ENCODE data around the gene MIF. TPM values are rescaled to one million over a fixed set of nuclear protein-coding genes. Genes with fewer than 3 reads are reported as not detected.
"Not testable (repeated sequence)": the region's sequence is repeated elsewhere in the genome, so short reads cannot be mapped to it uniquely, and the experiment has no call there.

The MIF gene
- total RNA-seq, 2 donors from 2014 or later, result 1,250 to 1,556 TPM

DNA sequence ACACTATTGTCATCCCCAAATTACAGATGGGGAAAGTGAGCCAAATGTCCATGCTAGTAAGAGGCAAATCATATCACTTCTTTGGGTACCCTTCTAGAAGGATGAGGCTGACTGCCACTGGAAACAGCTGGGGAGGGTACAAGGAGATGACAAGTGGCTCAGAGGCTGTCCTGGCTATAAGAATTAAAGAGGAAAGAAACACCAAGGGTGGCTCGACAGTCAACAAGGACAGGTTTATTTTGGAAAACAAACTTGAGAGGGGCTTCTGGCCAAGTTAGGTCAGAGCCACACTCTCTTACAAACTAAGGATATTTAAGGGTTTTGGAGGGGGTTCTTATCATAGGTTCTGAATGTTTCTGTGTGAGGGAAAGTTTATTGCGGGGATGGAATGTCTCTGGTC is 2.1 kb upstream of the MIF start:
- Mint-ChIP-seq H3K27me3 (no peaks in the 10 kb centered on the region), H3K36me3 (ENCODE audit: low read depth) (peaks cover 36% of the 10 kb centered on the region), H3K9me3 (no peaks in the 10 kb centered on the region), H3K27ac (peak overlapping the region; percentile 98), H3K4me3 (peak overlapping the region; percentile 97), H3K4me1 (peaks cover 8% of the 10 kb centered on the region)
- no peak for ATAC-seq (replicated peaks)

DNA sequence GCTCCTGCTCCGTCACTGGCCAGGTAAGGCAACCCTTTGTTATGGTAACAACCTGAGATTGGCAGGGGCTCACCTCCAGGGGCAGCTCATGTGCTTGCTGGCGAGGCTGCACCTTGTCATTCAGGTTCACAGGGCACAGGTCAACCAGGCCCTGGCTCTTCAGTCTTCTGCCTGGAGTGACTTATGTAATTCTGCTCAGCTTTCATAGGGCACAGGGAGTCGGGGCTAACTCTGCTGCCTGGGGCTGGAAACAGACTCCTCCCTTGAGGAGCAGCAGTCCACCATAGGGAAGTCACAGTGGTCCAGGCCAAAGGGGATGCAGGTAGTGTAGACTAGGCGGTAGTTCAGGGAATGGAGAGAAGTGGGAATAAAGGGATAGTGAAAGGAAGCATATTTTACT is 1.5 kb upstream of the MIF start:
- Mint-ChIP-seq H3K4me3 (peak overlapping the region; percentile 97), H3K27me3 (no peaks in the 10 kb centered on the region), H3K9me3 (no peaks in the 10 kb centered on the region), H3K27ac (peak overlapping the region; percentile 98), H3K36me3 (ENCODE audit: low read depth) (peaks cover 42% of the 10 kb centered on the region), H3K4me1 (peaks cover 10% of the 10 kb centered on the region)
- no peak for ATAC-seq (replicated peaks)

DNA sequence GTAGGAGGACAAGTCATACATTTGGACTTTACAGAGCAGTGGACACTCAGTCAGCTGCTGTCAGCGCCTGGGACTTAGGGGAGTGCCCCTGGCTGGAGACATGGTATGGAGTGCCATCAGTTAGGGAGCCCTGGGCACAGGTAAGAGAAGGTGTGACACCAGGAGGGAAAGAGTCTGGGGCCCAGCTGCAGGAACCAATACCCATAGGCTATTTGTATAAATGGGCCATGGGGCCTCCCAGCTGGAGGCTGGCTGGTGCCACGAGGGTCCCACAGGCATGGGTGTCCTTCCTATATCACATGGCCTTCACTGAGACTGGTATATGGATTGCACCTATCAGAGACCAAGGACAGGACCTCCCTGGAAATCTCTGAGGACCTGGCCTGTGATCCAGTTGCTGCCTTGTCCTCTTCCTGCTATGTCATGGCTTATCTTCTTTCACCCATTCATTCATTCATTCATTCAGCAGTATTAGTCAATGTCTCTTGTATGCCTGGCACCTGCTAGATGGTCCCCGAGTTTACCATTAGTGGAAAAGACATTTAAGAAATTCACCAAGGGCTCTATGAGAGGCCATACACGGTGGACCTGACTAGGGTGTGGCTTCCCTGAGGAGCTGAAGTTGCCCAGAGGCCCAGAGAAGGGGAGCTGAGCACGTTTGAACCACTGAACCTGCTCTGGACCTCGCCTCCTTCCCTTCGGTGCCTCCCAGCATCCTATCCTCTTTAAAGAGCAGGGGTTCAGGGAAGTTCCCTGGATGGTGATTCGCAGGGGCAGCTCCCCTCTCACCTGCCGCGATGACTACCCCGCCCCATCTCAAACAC is 850 bp upstream of the MIF start:
- ATAC-seq (replicated peaks), result no peak
- Mint-ChIP-seq H3K9me3 (no peaks in the 10 kb centered on the region), H3K4me1 (peaks cover 10% of the 10 kb centered on the region), H3K27me3 (no peaks in the 10 kb centered on the region), H3K4me3 (peak overlapping the region; percentile 97), H3K27ac (peak overlapping the region; percentile 98), H3K36me3 (ENCODE audit: low read depth) (peaks cover 45% of the 10 kb centered on the region)

DNA sequence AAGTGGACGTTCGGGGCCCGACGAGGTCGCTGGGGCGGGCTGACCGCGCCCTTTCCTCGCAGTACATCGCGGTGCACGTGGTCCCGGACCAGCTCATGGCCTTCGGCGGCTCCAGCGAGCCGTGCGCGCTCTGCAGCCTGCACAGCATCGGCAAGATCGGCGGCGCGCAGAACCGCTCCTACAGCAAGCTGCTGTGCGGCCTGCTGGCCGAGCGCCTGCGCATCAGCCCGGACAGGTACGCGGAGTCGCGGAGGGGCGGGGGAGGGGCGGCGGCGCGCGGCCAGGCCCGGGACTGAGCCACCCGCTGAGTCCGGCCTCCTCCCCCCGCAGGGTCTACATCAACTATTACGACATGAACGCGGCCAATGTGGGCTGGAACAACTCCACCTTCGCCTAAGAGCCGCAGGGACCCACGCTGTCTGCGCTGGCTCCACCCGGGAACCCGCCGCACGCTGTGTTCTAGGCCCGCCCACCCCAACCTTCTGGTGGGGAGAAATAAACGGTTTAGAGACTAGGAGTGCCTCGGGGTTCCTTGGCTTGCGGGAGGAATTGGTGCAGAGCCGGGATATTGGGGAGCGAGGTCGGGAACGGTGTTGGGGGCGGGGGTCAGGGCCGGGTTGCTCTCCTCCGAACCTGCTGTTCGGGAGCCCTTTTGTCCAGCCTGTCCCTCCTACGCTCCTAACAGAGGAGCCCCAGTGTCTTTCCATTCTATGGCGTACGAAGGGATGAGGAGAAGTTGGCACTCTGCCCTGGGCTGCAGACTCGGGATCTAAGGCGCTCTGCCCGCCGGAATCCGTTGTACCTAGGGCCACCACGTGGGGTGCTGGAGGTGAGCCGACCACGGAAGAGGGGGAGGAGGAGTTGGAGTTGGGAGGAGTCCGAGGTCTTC is 771 bp downstream of the MIF start:
- H3K27ac Mint-ChIP-seq, result peak overlapping the region; percentile 98
- peak; percentile 53 for ATAC-seq (replicated peaks)
- H3K27me3 Mint-ChIP-seq, result no peaks in the 10 kb centered on the region
- H3K4me3 Mint-ChIP-seq, result peak overlapping the region; percentile 97
- peaks cover 53% of the 10 kb centered on the region for H3K36me3 Mint-ChIP-seq (ENCODE audit: low read depth)
- H3K9me3 Mint-ChIP-seq, result no peaks in the 10 kb centered on the region
- peaks cover 10% of the 10 kb centered on the region for H3K4me1 Mint-ChIP-seq

DNA sequence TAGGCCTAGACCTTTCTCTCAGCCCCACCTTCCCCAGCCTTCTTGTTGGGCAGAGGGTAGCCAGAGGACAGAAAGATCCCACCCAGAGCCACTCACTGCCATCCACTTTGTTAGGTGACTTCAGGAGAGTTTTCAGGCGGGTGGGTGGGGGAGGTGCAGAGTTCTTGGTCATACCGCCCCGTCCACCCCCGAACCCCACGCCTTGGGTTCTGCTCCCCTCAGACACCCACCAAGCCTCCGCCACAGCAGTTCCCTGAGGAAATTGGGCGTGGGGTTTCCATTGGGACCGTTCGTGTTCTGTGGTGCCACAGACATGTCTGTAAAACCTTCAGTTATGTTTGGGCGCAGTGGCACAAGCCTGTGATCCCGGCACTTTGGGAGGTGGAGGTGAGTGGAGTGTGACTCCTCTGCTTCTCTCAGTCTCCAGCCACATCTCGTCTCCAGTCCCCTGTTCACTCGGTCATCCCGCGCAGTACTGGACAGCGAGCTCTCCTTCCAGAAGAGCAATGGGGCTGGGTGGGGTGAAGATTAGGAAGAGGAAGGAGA is 1.5 kb downstream of the MIF start:
- Mint-ChIP-seq H3K27me3 (no peaks in the 10 kb centered on the region), H3K4me1 (peaks cover 10% of the 10 kb centered on the region), H3K27ac (peak overlapping the region; percentile 98), H3K4me3 (peak overlapping the region; percentile 97), H3K9me3 (no peaks in the 10 kb centered on the region), H3K36me3 (ENCODE audit: low read depth) (peaks cover 53% of the 10 kb centered on the region)
- no peak for ATAC-seq (replicated peaks)

DNA sequence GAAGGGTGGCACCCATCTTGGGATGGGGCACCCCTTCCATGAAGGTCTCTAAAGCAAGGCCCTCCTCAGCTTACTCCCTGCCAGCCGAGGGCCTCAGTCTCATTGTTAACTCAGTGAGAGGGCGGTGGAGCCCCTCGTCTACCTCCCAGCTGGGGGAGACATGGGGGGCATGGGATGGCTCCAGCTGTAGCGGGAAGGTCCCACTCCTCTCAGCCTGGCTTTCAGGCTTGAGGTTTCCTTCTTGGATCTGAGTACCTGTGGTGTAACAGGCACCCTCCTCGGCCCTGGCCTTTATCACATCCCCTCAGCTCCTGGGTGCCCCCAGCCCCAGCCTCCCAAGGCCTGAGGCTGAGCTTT is 2.0 kb downstream of the MIF start:
- Mint-ChIP-seq H3K4me1 (peaks cover 10% of the 10 kb centered on the region), H3K4me3 (peak overlapping the region; percentile 97), H3K27me3 (no peaks in the 10 kb centered on the region), H3K9me3 (no peaks in the 10 kb centered on the region), H3K27ac (peak overlapping the region; percentile 98), H3K36me3 (ENCODE audit: low read depth) (peaks cover 53% of the 10 kb centered on the region)
- ATAC-seq (replicated peaks), result no peak

DNA sequence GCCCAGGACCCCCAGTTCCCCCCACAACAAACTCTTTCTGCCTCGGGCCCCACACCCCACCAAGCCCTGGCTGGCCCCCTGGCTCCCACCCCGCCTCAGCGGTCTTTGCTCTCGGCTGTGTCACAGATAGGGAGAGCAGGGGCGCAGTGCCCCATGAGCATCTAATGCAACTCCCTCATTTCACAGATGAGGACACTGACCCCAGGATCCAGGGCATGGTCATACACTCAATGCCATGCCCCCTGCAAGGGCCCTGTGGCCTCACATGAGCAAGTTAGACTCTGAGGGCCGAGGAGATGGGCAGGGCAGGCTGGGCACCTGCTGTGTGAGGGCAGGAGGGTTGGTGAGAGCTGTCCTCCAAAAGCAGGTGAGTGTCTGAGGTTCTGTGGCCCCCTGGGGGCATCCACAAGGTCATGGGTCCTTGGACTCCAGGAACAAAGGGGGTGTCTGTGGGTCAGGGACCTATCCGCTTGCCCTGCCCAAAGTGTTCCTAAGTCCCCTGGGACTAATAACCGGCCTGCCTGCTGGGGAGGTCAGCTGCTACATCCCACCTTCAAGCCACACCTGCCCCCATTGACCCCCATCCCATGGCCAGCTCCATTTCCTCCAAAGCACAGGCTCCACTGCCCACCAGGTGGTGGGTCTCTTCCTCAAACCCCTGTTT is 2.5 kb downstream of the MIF start:
- no peak for ATAC-seq (replicated peaks)
- peak overlapping the region; percentile 58 for H3K27ac Mint-ChIP-seq
- H3K4me3 Mint-ChIP-seq, result peak overlapping the region; percentile 97
- H3K9me3 Mint-ChIP-seq, result no peaks in the 10 kb centered on the region
- H3K36me3 Mint-ChIP-seq (ENCODE audit: low read depth), result peaks cover 53% of the 10 kb centered on the region
- H3K27me3 Mint-ChIP-seq, result no peaks in the 10 kb centered on the region
- H3K4me1 Mint-ChIP-seq, result peaks cover 10% of the 10 kb centered on the region

DNA sequence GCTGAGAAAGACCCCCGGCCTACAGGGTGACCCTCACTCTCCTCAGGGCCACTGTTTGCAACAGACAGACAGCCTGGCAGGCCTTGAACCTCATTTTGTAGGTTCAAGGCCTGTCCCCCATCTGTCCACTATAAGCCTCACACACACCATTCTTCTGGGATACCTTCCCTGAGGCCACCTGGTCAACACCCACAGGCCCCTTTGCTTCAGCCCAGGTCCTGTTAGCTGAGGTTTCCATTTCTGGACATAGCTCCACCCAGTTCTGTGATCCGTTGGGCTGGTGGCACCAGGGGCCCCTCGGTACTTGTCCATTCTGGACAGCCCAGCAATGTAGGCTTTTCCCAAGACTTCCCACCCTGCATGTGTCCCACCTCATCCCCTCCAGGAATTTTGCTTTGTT is 3.1 kb downstream of the MIF start:
- no peaks in the 10 kb centered on the region for H3K9me3 Mint-ChIP-seq
- no peak for ATAC-seq (replicated peaks)
- H3K4me3 Mint-ChIP-seq, result peak overlapping the region; percentile 97
- no peaks in the 10 kb centered on the region for H3K27me3 Mint-ChIP-seq
- peaks cover 53% of the 10 kb centered on the region for H3K36me3 Mint-ChIP-seq (ENCODE audit: low read depth)
- H3K4me1 Mint-ChIP-seq, result peaks cover 10% of the 10 kb centered on the region
- no peak overlapping the region for H3K27ac Mint-ChIP-seq

DNA sequence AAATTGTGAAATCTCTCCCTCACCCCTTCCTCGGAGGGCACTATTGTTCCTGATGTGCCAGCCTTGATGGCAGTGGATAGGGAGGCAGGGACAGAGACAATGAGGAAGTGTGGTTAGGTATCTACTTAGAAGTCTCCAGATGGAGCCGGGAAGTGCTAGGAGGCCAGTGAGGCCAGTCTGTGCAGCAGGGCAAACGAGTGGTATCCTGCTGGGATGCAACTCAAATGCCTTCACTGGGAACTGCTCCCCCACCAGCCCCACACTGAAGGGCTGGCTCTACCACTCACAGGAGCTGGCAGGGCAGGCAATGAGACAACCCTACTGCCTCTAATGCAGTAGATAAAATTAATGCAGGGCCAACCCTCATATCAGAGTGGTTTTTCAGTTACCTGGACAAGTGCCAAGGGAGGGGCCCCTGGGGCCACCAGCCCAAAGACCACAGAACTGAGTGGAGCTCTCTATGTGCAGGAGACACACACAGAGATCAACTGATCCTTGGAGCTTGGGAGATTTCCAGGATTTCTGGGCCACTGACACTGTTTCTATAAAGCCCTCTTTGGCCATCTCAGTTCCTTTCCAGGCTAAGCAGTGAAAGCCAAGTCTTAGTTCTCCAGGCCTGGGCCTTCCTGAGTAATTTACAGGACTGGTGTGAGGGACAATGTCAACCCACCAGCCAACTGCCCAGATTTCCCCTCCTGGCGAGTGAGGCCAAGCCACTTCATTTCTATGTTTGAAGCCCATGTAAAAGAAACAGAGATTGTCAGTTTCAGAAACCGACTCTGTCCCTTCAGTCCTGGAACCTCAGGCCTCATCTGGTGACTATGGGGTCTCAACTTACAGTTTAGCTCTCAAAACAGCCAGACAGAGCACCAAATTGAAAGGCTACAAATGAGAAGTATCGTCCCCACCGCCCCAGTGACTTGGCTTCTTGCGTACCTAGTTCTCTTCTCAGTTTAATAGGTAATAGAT is 4.1 kb downstream of the MIF start:
- H3K27me3 Mint-ChIP-seq, result no peaks in the 10 kb centered on the region
- H3K4me3 Mint-ChIP-seq, result no peak overlapping the region
- H3K36me3 Mint-ChIP-seq (ENCODE audit: low read depth), result peaks cover 53% of the 10 kb centered on the region
- H3K27ac Mint-ChIP-seq, result no peak overlapping the region
- H3K9me3 Mint-ChIP-seq, result no peaks in the 10 kb centered on the region
- no peak for ATAC-seq (replicated peaks)
- peaks cover 4% of the 10 kb centered on the region for H3K4me1 Mint-ChIP-seq

DNA sequence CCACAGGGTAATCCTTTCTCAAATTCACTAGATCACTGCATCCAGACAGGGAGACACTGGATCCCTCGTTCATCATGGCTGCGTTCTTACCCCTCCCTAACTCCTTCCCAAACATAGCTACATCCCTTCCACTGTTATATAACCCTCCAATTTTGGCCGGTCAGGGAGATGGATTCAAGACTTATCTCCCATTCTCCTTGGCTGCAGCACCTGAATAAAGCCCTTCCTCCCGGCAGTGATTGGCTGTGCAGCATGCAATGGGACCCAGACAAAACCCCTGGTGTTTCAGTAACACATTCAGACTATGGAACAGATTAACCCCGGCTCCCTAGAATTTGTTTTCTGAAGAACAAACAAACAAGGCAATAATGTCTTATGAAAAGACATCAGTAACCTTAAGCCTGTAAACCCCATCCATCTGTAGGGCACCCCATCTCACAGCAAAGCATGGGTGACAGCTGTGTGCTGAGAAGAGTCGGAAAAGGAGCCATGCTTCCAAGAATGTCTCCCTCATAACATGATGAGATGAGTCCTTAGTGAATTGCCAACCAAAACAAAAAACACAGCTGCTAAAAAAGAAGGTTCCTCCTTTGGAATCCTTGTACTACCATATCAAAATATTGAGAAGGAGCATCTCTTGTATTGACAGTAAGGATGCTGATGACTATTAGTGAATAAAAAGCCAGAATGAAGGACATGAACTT is 5.0 kb downstream of the MIF start:
- Mint-ChIP-seq H3K9me3 (no peaks in the 10 kb centered on the region), H3K27me3 (peaks cover under 1% of the 10 kb centered on the region), H3K4me1 (peaks cover 4% of the 10 kb centered on the region), H3K27ac (no peak overlapping the region), H3K36me3 (ENCODE audit: low read depth) (peaks cover 47% of the 10 kb centered on the region), H3K4me3 (no peak overlapping the region)
- no peak for ATAC-seq (replicated peaks)

DNA sequence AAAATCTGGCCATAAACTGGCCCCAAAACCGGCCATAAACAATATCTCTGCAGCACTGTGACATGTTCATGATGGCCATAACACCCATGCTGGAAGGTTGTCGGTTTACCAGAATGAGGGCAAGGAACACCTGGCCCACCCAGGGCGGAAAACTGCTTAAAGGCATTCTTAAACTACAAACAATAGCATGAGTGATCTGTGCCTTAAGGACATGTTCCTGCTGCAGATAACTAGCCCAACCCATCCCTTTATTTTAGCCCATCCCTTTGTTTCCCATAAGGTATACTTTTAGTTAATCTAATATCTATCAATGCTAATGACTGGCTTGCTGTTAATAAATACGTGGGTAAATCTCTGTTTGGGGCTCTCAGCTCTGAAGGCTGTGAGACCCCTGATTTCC is 6.0 kb downstream of the MIF start:
- H3K27me3 Mint-ChIP-seq, result not testable (repeated sequence)

DNA sequence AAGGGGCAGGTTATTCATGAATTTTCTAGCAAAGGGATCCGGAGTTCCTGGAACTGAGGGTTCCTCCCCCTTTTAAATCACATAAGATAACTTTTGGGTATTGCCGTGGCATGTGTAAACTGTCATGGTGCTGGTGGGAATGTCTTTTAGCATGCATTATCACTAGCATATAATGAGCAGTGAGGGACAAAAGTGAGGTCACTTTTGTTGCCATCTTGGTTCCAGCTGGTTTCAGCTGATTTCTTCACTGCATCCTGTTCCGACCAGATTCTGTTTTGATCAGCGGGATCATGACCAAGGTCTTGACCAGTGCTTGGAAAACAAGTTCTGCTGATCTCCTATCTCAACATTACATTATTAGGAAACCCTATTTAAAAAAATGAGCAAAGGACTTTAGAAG is 7.4 kb downstream of the MIF start:
- no peaks in the 10 kb centered on the region for H3K9me3 Mint-ChIP-seq
- ATAC-seq (replicated peaks), result no peak

More for the DNA sequence above, 6.0 kb downstream of the MIF start:
- not testable (repeated sequence) for H3K27ac Mint-ChIP-seq; ATAC-seq (replicated peaks); H3K4me1 Mint-ChIP-seq; H3K9me3 Mint-ChIP-seq; H3K4me3 Mint-ChIP-seq
- peaks cover 36% of the 10 kb centered on the region for H3K36me3 Mint-ChIP-seq (ENCODE audit: low read depth)

More for the DNA sequence above, 7.4 kb downstream of the MIF start:
- Mint-ChIP-seq H3K27ac (no peak overlapping the region), H3K36me3 (ENCODE audit: low read depth) (peaks cover 23% of the 10 kb centered on the region), H3K4me3 (no peak overlapping the region), H3K27me3 (peaks cover 7% of the 10 kb centered on the region), H3K4me1 (peaks cover 4% of the 10 kb centered on the region)

Data from activated T-helper 17 cell treated with anti-CD3 and anti-CD28 coated beads, Interleukin-2, amount 50 U/mL, for 72 hours (primary cell).